ES-I3 (cell line): Measurements from ENCODE around the gene NTM.

Source experiments
- H3K36me3 ChIP-seq: 2 replicates; pipeline ENCODE4 v1.6.1; 2013; ENCODE audit warnings: mild to moderate bottlenecking, low read length, control low read depth, moderate library complexity; ENCODE audit not compliant: insufficient read depth
- H3K4me1 ChIP-seq: 2 replicates; pipeline ENCODE4 v1.6.1; 2013; ENCODE audit warnings: mild to moderate bottlenecking, control low read depth, low read length; ENCODE audit not compliant: insufficient read depth
- H3K9ac ChIP-seq: 2 replicates; pipeline ENCODE4 v1.6.1; 2013; ENCODE audit warnings: low read depth, mild to moderate bottlenecking, low read length, moderate library complexity
- H3K9me3 ChIP-seq: 2 replicates; pipeline ENCODE4 v1.6.1; 2013; ENCODE audit warnings: mild to moderate bottlenecking, low read length, moderate library complexity; ENCODE audit not compliant: control insufficient read depth, insufficient read depth

The NTM gene

GRCh38 chr11:132073787-132074186 is 703.4 kb downstream of the NTM start:
- no peak overlapping the region for H3K9ac ChIP-seq
- H3K9me3 ChIP-seq, result no peaks in the 10 kb centered on the region
- H3K36me3 ChIP-seq, result no peaks in the 10 kb centered on the region
- peaks cover 21% of the 10 kb centered on the region for H3K4me1 ChIP-seq

GRCh38 chr11:132075447-132075846 is 705.0 kb downstream of the NTM start:
- Histone ChIP-seq H3K9ac (no peak overlapping the region), H3K4me1 (peaks cover 21% of the 10 kb centered on the region), H3K36me3 (no peaks in the 10 kb centered on the region), H3K9me3 (no peaks in the 10 kb centered on the region)

- Histone ChIP-seq H3K9ac (no peak overlapping the region), H3K36me3 (no peaks in the 10 kb centered on the region), H3K9me3 (peaks cover 5% of the 10 kb centered on the region; the same call in 1 of the 2 replicates), H3K4me1 (peaks cover 9% of the 10 kb centered on the region)
Measured at GRCh38 chr11:132077416-132077815, 707.0 kb downstream of the NTM start.

- H3K36me3 ChIP-seq, result no peaks in the 10 kb centered on the region
- H3K9ac ChIP-seq, result no peak overlapping the region
- H3K9me3 ChIP-seq, result peaks cover 8% of the 10 kb centered on the region; the same call in 1 of the 2 replicates
- H3K4me1 ChIP-seq, result no peaks in the 10 kb centered on the region
Measured at GRCh38 chr11:132078264-132079076, 708.1 kb downstream of the NTM start.

- no peaks in the 10 kb centered on the region for H3K4me1 ChIP-seq
- no peaks in the 10 kb centered on the region for H3K36me3 ChIP-seq
- no peak overlapping the region for H3K9ac ChIP-seq
- peaks cover 14% of the 10 kb centered on the region; the same call in 1 of the 2 replicates for H3K9me3 ChIP-seq
Measured at GRCh38 chr11:132080127-132080526, 709.7 kb downstream of the NTM start.

GRCh38 chr11:132082566-132082965 is 712.2 kb downstream of the NTM start:
- peaks cover 31% of the 10 kb centered on the region; the same call in 1 of the 2 replicates for H3K9me3 ChIP-seq
- H3K36me3 ChIP-seq, result no peaks in the 10 kb centered on the region
- H3K4me1 ChIP-seq, result no peaks in the 10 kb centered on the region
- H3K9ac ChIP-seq, result no peak overlapping the region

- Histone ChIP-seq H3K36me3 (no peaks in the 10 kb centered on the region), H3K9me3 (peaks cover 39% of the 10 kb centered on the region), H3K4me1 (no peaks in the 10 kb centered on the region), H3K9ac (no peak overlapping the region)
Measured at GRCh38 chr11:132084433-132084832, 714.0 kb downstream of the NTM start.

- Histone ChIP-seq H3K4me1 (no peaks in the 10 kb centered on the region), H3K36me3 (no peaks in the 10 kb centered on the region), H3K9me3 (peaks cover 36% of the 10 kb centered on the region), H3K9ac (no peak overlapping the region)
Measured at GRCh38 chr11:132087148-132087547, 716.7 kb downstream of the NTM start.

GRCh38 chr11:132088551-132088950 is 718.1 kb downstream of the NTM start:
- H3K9ac ChIP-seq, result no peak overlapping the region
- H3K4me1 ChIP-seq, result no peaks in the 10 kb centered on the region
- peaks cover 31% of the 10 kb centered on the region for H3K9me3 ChIP-seq
- H3K36me3 ChIP-seq, result no peaks in the 10 kb centered on the region

- H3K4me1 ChIP-seq, result no peaks in the 10 kb centered on the region
- peaks cover 3% of the 10 kb centered on the region for H3K9me3 ChIP-seq
- H3K9ac ChIP-seq, result no peak overlapping the region
- H3K36me3 ChIP-seq, result no peaks in the 10 kb centered on the region
Measured at GRCh38 chr11:132093536-132094259, 723.3 kb downstream of the NTM start.

- Histone ChIP-seq H3K36me3 (no peaks in the 10 kb centered on the region), H3K4me1 (no peaks in the 10 kb centered on the region), H3K9me3 (no peaks in the 10 kb centered on the region; the same call in 1 of the 2 replicates), H3K9ac (no peak overlapping the region)
Measured at GRCh38 chr11:132094598-132094997, 724.2 kb downstream of the NTM start.

GRCh38 chr11:132095230-132096131 is 725.1 kb downstream of the NTM start:
- Histone ChIP-seq H3K36me3 (no peaks in the 10 kb centered on the region), H3K4me1 (0 out of 2 replicates have a peak, but pooled peaks cover 7% of the 10 kb centered on the region), H3K9me3 (no peaks in the 10 kb centered on the region; the same call in 1 of the 2 replicates), H3K9ac (no peak overlapping the region)

GRCh38 chr11:132096132-132096825 is 725.9 kb downstream of the NTM start:
- no peak overlapping the region for H3K9ac ChIP-seq
- H3K4me1 ChIP-seq, result 0 out of 2 replicates have a peak, but pooled peaks cover 9% of the 10 kb centered on the region
- no peaks in the 10 kb centered on the region for H3K36me3 ChIP-seq
- H3K9me3 ChIP-seq, result no peaks in the 10 kb centered on the region; the same call in 1 of the 2 replicates
